HCT116 (cell line): ENCODE measurements around the gene OTOP2.

Source experiments
- EGR1 ChIP-seq: IDR thresholded peaks from 2 replicates; pipeline ENCODE4 v1.6.1; 2012; ENCODE audit warnings: low read depth
- EZH2 ChIP-seq: fragments of 200-600 bp; sonication (generic); IDR thresholded peaks from 2 replicates; pipeline ENCODE4 v1.6.1; 2017; ENCODE audit warnings: antibody characterized with exemption, mixed run types
- FOSL1 ChIP-seq: IDR thresholded peaks from 2 replicates; pipeline ENCODE4 v1.6.1; 2012; ENCODE audit warnings: low read depth
- POLR2AphosphoS5 ChIP-seq: IDR thresholded peaks from 2 replicates; pipeline ENCODE4 v1.6.1; 2011; ENCODE audit warnings: mild to moderate bottlenecking, low read depth, low read length, moderate library complexity
- RAD21 ChIP-seq: IDR thresholded peaks from 2 replicates; pipeline ENCODE4 v1.6.1; 2012; ENCODE audit warnings: low read depth, mild to moderate bottlenecking
- SP1 ChIP-seq: IDR thresholded peaks from 2 replicates; pipeline ENCODE4 v1.6.1; 2012; ENCODE audit warnings: low read depth
- TF ChIP-seq, protein P1 (sequence below), 3 experiments: fragments of 200-600 bp in 1 of 3; sonication (generic) in 1 of 3; IDR thresholded peaks in 2 of 3; conservative IDR thresholded peaks in 1 of 3; 2 replicates each; pipeline ENCODE4 v1.5.1; 2012 to 2017; ENCODE audit warnings: low read depth in 2 of 3, low read length in 2 of 3, antibody characterized with exemption in 1 of 3, borderline replicate concordance in 1 of 3, control low read depth in 1 of 3, mild to moderate bottlenecking in 1 of 3, mixed read lengths in 1 of 3, mixed run types in 1 of 3, moderate library complexity in 1 of 3; ENCODE audit not compliant: insufficient read depth in 1 of 3
- TF ChIP-seq, protein P2 (sequence below): IDR thresholded peaks from 2 replicates; pipeline ENCODE4 v1.6.1; 2011; ENCODE audit warnings: mild to moderate bottlenecking, low read length, moderate library complexity; ENCODE audit not compliant: insufficient replicate concordance; ENCODE audit errors: extremely low read depth
- TF ChIP-seq, protein P3 (sequence below): IDR thresholded peaks from 2 replicates; pipeline ENCODE4 v1.6.1; 2012

DNA sequence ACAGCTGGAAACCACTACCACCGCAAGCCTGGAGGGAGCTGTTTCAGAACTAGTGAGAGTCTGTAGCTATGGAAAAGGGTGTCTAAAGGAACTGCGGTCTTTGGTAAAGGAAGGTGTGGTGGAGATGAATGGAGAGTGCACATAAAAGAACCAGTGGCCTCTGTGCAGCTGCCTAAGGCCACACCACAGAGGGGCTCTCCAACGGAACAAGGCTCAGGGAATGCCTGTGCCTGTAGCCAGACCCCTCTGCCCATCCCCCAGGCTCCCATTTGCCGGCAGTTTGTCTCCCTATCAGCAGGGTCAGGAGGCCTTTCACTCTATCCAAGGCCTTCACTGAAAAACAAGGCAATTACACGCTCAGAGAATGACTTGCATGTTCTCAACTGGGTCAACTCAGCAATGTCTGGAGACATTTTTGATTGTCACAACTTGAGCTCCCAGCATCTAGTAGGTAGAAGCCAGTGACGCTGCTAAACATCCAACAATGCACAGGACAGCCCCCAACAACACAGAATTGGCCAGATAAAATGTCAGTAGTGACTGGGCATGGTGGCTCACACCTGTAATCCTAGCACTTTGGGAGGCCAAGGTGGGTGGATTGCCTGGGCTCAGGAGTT is 48.0 kb upstream of the OTOP2 start:
- TF ChIP-seq, protein P1, sequence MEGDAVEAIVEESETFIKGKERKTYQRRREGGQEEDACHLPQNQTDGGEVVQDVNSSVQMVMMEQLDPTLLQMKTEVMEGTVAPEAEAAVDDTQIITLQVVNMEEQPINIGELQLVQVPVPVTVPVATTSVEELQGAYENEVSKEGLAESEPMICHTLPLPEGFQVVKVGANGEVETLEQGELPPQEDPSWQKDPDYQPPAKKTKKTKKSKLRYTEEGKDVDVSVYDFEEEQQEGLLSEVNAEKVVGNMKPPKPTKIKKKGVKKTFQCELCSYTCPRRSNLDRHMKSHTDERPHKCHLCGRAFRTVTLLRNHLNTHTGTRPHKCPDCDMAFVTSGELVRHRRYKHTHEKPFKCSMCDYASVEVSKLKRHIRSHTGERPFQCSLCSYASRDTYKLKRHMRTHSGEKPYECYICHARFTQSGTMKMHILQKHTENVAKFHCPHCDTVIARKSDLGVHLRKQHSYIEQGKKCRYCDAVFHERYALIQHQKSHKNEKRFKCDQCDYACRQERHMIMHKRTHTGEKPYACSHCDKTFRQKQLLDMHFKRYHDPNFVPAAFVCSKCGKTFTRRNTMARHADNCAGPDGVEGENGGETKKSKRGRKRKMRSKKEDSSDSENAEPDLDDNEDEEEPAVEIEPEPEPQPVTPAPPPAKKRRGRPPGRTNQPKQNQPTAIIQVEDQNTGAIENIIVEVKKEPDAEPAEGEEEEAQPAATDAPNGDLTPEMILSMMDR (IDR thresholded peaks at IDR 0.05 in 2 of 3, conservative IDR thresholded peaks at IDR 0.05 in 1 of 3; ENCODE audit: borderline replicate concordance in 1 of 3, insufficient read depth in 1 of 3, low read depth in 2 of 3, low read length in 2 of 3) = no peak
- TF ChIP-seq POLR2AphosphoS5 (no peak), RAD21 (no peak), EZH2 (no peak), FOSL1 (no peak), SP1 (no peak), EGR1 (no peak)
- TF ChIP-seq, protein P2, sequence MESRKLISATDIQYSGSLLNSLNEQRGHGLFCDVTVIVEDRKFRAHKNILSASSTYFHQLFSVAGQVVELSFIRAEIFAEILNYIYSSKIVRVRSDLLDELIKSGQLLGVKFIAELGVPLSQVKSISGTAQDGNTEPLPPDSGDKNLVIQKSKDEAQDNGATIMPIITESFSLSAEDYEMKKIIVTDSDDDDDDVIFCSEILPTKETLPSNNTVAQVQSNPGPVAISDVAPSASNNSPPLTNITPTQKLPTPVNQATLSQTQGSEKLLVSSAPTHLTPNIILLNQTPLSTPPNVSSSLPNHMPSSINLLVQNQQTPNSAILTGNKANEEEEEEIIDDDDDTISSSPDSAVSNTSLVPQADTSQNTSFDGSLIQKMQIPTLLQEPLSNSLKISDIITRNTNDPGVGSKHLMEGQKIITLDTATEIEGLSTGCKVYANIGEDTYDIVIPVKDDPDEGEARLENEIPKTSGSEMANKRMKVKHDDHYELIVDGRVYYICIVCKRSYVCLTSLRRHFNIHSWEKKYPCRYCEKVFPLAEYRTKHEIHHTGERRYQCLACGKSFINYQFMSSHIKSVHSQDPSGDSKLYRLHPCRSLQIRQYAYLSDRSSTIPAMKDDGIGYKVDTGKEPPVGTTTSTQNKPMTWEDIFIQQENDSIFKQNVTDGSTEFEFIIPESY = no peak
- TF ChIP-seq, protein P3, sequence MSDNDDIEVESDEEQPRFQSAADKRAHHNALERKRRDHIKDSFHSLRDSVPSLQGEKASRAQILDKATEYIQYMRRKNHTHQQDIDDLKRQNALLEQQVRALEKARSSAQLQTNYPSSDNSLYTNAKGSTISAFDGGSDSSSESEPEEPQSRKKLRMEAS = no peak
